Cardiac muscle cell (in vitro differentiated cells and primary cell): ENCODE data around the gene GHR. TPM values are rescaled to one million over a fixed set of nuclear protein-coding genes. Genes with fewer than 3 reads are reported as not detected.

Experiments
- DNase-seq, 2 donors: peaks; one replicate each; pipeline versions ENCODE4 v3.0.0 to v3.0.0-alpha.2; 2010 to 2017; ENCODE audit warnings: low read depth in 1 of 2, low spot score in 1 of 2
- H3K27ac ChIP-seq: fragments of 200-600 bp; sonication (generic); 2 replicates; pipeline ENCODE4 v1.5.1; 2016
- H3K27me3 ChIP-seq: fragments of 200-600 bp; sonication (generic); 2 replicates; pipeline ENCODE4 v1.6.0; 2016; ENCODE audit warnings: control low read depth
- H3K36me3 ChIP-seq: fragments of 200-600 bp; sonication (generic); 2 replicates; pipeline ENCODE4 v1.5.1; 2016; ENCODE audit warnings: control low read depth
- H3K4me1 ChIP-seq: fragments of 200-600 bp; sonication (generic); 2 replicates; pipeline ENCODE4 v1.8.1; 2017; ENCODE audit warnings: low read depth, mild to moderate bottlenecking, mixed run types
- H3K4me3 ChIP-seq: fragments of 200-600 bp; sonication (generic); 2 replicates; pipeline ENCODE4 v1.5.1; 2016; ENCODE audit warnings: mild to moderate bottlenecking
- H3K9me3 ChIP-seq: fragments of 200-600 bp; sonication (generic); 2 replicates; pipeline ENCODE4 v1.5.1; 2017; ENCODE audit warnings: low read depth, mild to moderate bottlenecking, control low read depth
- CTCF ChIP-seq: IDR thresholded peaks from 2 replicates; pipeline ENCODE4 v1.5.1; 2012; ENCODE audit warnings: low read depth, mild to moderate bottlenecking, low read length
- polyA plus RNA-seq: library from polyadenylated mRNA; unstranded; fragments of >200 nt; fragmentation: Nextera tagmentation; extraction: Ambion mirVana; gene quantifications from 2 replicates; pipeline ENCODE4 v1.2.1, GENCODE V29; 2016
- total RNA-seq: library from RNA; depleted of rRNA; stranded (reverse); fragments of >200 nt; gene quantifications from 2 replicates; pipeline ENCODE4 v1.2.3, GENCODE V29; 2016

The GHR gene
- total and polyA plus RNA-seq, 2 experiments from 2014 or later = 2.9 to 3.9 TPM

DNA sequence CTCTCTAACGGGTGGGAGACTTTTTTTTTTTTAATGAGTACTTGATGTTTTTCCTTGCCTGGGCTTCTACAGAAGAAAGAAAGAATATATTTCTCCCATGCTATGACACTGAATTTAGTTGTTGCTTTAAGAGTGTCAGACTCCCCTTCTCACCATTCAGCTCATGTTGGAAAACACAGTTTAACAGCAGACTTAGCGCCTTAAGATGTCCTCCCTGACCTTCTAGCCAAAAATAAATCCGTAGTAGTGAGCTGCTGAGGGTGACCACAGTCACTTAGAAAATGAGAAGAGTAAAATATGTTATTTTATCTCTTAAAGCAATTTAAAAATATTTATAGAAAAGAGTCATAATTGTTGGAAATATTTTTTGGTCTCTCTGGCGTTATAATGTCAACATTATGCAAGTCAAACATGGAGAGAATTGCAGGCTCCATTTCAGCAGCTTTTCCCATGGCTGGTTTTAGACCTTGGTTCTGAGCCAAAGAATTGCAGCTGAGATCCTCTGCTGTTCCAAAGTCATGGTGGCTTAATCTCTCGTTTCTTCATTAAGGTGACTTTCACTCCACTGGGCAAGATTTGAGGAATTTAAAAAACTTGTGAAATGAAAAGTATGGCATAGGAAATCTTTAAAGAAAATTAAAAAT, 143.5 kb downstream of the GHR start:
- Histone ChIP-seq H3K27ac (peak overlapping the region; percentile 65), H3K36me3 (no peaks in the 10 kb centered on the region), H3K4me3 (no peak overlapping the region), H3K4me1 (peaks cover 26% of the 10 kb centered on the region), H3K9me3 (no peaks in the 10 kb centered on the region), H3K27me3 (no peaks in the 10 kb centered on the region)
- peak in 1 of 2 donors; percentile 55 for DNase-seq
- no peak for TF ChIP-seq CTCF

DNA sequence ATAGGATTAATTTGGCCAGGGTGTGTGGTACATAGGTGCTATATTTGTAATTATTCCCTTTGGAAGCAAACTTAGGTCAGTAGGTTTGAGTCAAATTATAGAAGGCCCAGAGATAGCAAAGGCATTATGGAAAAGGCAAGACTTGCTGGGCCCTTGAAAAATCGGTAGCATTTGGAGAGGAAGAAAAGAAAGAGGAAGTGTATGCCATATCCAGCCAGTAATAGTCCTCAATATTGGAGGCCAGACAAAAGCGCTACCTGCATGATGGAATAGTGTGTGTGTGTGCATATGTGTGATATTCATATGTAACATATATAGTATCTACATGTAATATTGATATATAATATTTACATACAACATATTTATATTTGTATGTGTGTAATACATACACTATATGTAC, 146.1 kb downstream of the GHR start:
- Histone ChIP-seq H3K4me1 (peaks cover 26% of the 10 kb centered on the region), H3K4me3 (no peak overlapping the region), H3K36me3 (no peaks in the 10 kb centered on the region), H3K9me3 (no peaks in the 10 kb centered on the region), H3K27ac (no peak overlapping the region), H3K27me3 (no peaks in the 10 kb centered on the region)
- no peak for DNase-seq
- no peak for TF ChIP-seq CTCF

DNA sequence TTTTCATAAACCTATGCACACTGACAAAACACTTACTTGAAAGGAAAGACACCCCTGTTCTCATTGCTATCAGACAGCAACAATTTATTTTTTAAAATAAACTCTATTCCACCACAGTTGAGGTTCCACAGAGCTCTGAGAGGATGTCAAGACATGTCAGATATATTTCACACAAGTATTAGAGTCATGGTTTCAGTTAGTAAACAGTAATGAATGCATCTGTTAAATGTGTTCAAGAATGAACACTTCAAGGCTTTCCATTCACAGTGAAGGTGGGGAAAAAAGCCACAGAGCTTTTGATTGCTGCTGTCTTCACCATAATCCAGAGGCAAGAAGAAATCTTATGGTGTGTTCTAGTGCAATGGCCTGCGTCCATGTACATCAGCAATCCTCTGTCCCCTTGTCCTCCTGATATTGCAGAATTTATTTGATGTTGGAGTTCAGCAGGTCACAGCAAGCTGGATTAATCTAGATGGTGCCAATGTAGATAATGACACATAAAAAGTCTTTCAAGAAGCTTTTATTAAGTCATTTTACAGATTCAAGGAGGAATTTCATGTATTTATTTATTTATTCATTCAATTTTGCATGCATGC, 146.8 kb downstream of the GHR start:
- Histone ChIP-seq H3K27me3 (no peaks in the 10 kb centered on the region), H3K27ac (no peak overlapping the region), H3K4me1 (peaks cover 24% of the 10 kb centered on the region), H3K9me3 (no peaks in the 10 kb centered on the region), H3K4me3 (no peak overlapping the region), H3K36me3 (no peaks in the 10 kb centered on the region)
- no peak for TF ChIP-seq CTCF
- DNase-seq = no peak

DNA sequence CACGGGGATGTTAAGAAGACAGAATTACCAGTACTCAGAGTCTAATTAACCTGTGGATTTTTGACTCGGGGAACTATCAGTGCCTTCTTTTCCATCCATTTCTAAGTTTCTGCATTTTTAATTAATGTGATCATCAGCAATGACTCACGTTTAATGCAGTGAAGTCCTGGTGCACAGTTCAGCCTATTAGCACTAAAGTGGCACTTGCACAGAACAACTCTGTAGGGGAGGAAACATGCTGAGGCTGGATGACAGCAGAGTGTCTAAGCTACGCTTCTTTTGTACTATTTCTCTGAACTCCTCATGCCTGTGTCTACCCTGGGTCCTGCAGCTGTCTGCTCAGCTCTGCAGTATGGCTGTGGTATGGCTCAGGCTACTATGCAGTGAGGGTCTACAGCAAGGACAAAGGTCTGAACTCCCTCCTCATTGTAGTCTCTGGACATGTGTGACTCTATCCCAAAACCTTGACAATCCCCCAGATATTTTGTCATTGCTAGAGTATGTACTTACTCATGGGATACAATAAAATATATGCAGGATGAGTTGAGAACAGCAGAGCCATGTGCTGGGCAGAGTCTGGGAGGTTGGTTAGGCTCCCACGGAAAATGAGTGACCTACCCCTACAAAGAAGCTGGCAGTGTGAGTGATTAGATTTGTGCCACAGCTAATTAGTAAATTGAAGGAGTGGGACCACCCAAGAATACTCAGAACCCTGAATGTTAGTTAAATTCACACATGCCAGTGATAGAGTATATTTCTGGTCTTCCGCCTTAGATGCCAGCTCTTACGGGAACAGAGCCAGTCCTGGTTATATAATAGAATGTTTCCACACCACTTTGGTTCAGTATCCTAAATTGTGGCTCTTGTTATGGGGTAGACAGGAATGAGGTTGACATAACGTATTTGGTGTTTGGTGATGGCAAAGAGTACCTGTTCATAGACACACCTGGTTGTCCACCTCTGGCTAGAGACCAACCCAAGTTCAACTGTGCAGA, 148.0 kb downstream of the GHR start:
- no peak for DNase-seq
- TF ChIP-seq CTCF = no peak
- Histone ChIP-seq H3K27me3 (no peaks in the 10 kb centered on the region), H3K4me3 (no peak overlapping the region), H3K4me1 (peaks cover 13% of the 10 kb centered on the region), H3K27ac (no peak overlapping the region), H3K9me3 (no peaks in the 10 kb centered on the region), H3K36me3 (no peaks in the 10 kb centered on the region)

DNA sequence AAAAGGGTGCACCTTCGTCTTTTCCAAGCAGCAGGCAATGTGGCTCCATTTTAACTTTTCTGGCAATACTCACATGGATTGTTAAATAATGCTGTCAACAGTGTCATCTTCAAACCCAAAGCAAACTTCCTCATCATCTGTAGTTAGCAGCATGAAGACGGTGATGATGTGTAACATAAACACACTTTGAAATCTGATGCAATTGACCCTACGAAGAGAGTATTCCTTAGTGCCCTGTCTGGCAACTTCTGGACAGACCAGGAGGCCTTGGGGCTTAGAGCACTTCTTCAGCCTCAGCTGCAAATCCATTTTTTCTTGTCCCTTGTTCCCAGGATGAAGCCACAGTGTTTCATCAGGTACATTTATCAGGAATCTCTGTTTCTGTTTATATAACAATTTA, 149.1 kb downstream of the GHR start:
- no peak overlapping the region for H3K4me3 ChIP-seq
- no peak for TF ChIP-seq CTCF
- no peak for DNase-seq

More for the DNA sequence above, 149.1 kb downstream of the GHR start:
- H3K4me1 ChIP-seq = peaks cover 2% of the 10 kb centered on the region
- H3K9me3 ChIP-seq = no peaks in the 10 kb centered on the region
- H3K27ac ChIP-seq = no peak overlapping the region
- no peaks in the 10 kb centered on the region for H3K36me3 ChIP-seq
- H3K27me3 ChIP-seq = no peaks in the 10 kb centered on the region
